Head of caudate nucleus (tissue), 42 donors: ENCODE results near the gene REC8.

Experiments used
- DNase-seq, 42 donors: peaks; one replicate each; pipeline versions ENCODE4 v3.0.0 to v3.0.0-alpha.2; 2020 to 2021; ENCODE audit warnings: mixed read lengths in 7 of 42
- intact Hi-C: fragments of 100-400 bp; cut with DNase I; formaldehyde crosslinking; loops from one replicate; pipeline ENCODE4 v1.15.0; 2022

Gene REC8

GRCh38 chr14:24171422-24172260 lies at the start of gene REC8:
REC8 (plus strand) TSS chr14:24172080; CDS start chr14:24172553, 473 bp downstream.
- DNase-seq: peak; percentile 87 to 99 (median 96)
- intact Hi-C loops: no loop called here

- no peak for DNase-seq
- intact Hi-C loops: no loop called here
Measured at GRCh38 chr14:24122416-24122815, 49.5 kb upstream of the REC8 start.

GRCh38 chr14:24122898-24123297 lies 49.0 kb upstream of the REC8 start:
- intact Hi-C loops: no loop called here
- no peak for DNase-seq

GRCh38 chr14:24123424-24124417 lies 48.2 kb upstream of the REC8 start:
- DNase-seq: no peak
- intact Hi-C loops: no loop called here

- intact Hi-C loops: no loop called here
- no peak for DNase-seq
Measured at GRCh38 chr14:24126939-24127338, 44.9 kb upstream of the REC8 start.

GRCh38 chr14:24127673-24128072 lies 44.2 kb upstream of the REC8 start:
- DNase-seq: no peak

GRCh38 chr14:24129410-24129998 lies 42.4 kb upstream of the REC8 start:
- intact Hi-C loops: no loop called here
- DNase-seq: no peak

More at GRCh38 chr14:24127673-24128072, 44.2 kb upstream of the REC8 start:
- intact Hi-C loops: no loop called here

- no peak for DNase-seq
- intact Hi-C loops: no loop called here
Measured at GRCh38 chr14:24130380-24130716, 41.5 kb upstream of the REC8 start, which contains the start of gene FITM1. FITM1 (plus strand) TSS chr14:24130659; CDS start chr14:24131564, 905 bp downstream.

- intact Hi-C loops: no loop called here
- DNase-seq: no peak
Measured at GRCh38 chr14:24130717-24131548, 40.9 kb upstream of the REC8 start.

- intact Hi-C loops: no loop called here
- DNase-seq: no peak
Measured at GRCh38 chr14:24131549-24131966, 40.3 kb upstream of the REC8 start.

- no peak for DNase-seq
- intact Hi-C loops: no loop called here
Measured at GRCh38 chr14:24132061-24132685, 39.7 kb upstream of the REC8 start.

GRCh38 chr14:24132976-24133375 lies 38.9 kb upstream of the REC8 start:
- no peak for DNase-seq
- intact Hi-C loops: no loop called here

- intact Hi-C loops: no loop called here
- no peak for DNase-seq
Measured at GRCh38 chr14:24133735-24134134, 38.1 kb upstream of the REC8 start.

GRCh38 chr14:24135584-24135833 lies 36.4 kb upstream of the REC8 start:
- intact Hi-C loops: no loop called here
- peak in 7 of 42 donors; percentile 17 to 47 (median 23) for DNase-seq

- intact Hi-C loops: no loop called here
- peak; percentile 80 to 98 (median 95) for DNase-seq
Measured at GRCh38 chr14:24135834-24136683, 35.8 kb upstream of the REC8 start, which contains the start of gene PSME1. PSME1 (plus strand) TSS chr14:24136194; CDS start chr14:24136263, 69 bp downstream.

- peak in 2 of 42 donors; percentile 20 to 47 for DNase-seq
- intact Hi-C loops: no loop called here
Measured at GRCh38 chr14:24136684-24137528, 35.0 kb upstream of the REC8 start.
